Measurements from ENCODE around the gene FZD8. TPM values are rescaled to one million over a fixed set of nuclear protein-coding genes. Genes with fewer than 3 reads are reported as not detected.

The FZD8 gene
- polyA plus RNA-seq, 3 donors = 0.04 to 0.24 TPM; not detected in 1

DNA sequence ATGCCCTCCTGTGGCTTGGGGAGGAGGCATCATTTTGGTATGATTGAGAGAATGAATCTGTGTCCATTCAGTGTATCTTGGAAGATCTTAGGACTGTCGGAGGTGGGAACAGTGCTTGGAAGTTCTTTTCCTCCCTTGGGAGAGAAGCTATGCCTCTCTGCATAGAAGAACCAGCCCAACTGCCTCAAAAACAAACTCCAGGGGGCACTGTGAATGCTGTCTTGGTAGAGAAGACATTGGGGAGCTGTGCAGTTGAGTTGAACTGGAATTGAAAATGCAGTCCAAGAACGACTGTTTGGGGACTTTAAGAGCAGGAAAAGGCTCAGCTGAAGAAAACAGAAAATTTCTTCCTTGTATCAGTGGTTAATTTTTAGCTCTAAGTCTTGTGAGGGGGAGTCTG lies 41.9 kb downstream of the FZD8 start:
- no peaks in the 10 kb centered on the region for H3K79me2 ChIP-seq (ENCODE audit: insufficient read depth, low read length)
- no peak overlapping the region for H3K9ac ChIP-seq (ENCODE audit: insufficient read depth, low read length, poor library complexity, severe bottlenecking)
- H3K36me3 ChIP-seq (replicated peaks in 1 of 2; ENCODE audit: control insufficient read depth in 1 of 2, insufficient read depth in 2 of 2, low read length in 2 of 2) = no peaks in the 10 kb centered on the region
- Mint-ChIP-seq H3K27me3 (ENCODE audit: low read depth in 3 of 3) (peaks cover 18 to 24% (median 19%) of the 10 kb centered on the region in 3 donors), H3K36me3 (no peaks in the 10 kb centered on the region), H3K9me3 (peaks cover 2 to 17% (median 6%) of the 10 kb centered on the region in 7 donors), H3K4me1 (no peaks in the 10 kb centered on the region), H3K4me3 (no peak overlapping the region), H3K27ac (no peak overlapping the region)
- no peak overlapping the region for H2AFZ ChIP-seq (ENCODE audit: insufficient read depth, low read depth, low read length, poor library complexity, severe bottlenecking)
- H3K27me3 ChIP-seq (ENCODE audit: control insufficient read depth in 2 of 2, insufficient read depth in 2 of 2, low read length in 2 of 2) = peaks cover 0 to 6% of the 10 kb centered on the region in 2 donors
- no peaks in the 10 kb centered on the region for H3K4me1 ChIP-seq (ENCODE audit: control insufficient read depth in 1 of 2, insufficient read depth in 2 of 2, low read length in 2 of 2)
- no peak overlapping the region for H3K4me2 ChIP-seq (replicated peaks; ENCODE audit: extremely low read depth, low read length, poor library complexity, severe bottlenecking)
- no peak overlapping the region for H3K4me3 ChIP-seq (replicated peaks in 1 of 3; ENCODE audit: low read depth in 2 of 3, low read length in 3 of 3)
- H3K9me3 ChIP-seq (replicated peaks in 1 of 2; ENCODE audit: control insufficient read depth in 1 of 2, insufficient read depth in 1 of 2, low read length in 2 of 2) = peaks cover 0 to 3% of the 10 kb centered on the region in 2 donors
- intact Hi-C loops (cut with micrococcal nuclease) = no loop called here
- H3K27ac ChIP-seq (ENCODE audit: low read depth in 1 of 2, low read length in 2 of 2) = no peak overlapping the region
- TF ChIP-seq, protein P1, sequence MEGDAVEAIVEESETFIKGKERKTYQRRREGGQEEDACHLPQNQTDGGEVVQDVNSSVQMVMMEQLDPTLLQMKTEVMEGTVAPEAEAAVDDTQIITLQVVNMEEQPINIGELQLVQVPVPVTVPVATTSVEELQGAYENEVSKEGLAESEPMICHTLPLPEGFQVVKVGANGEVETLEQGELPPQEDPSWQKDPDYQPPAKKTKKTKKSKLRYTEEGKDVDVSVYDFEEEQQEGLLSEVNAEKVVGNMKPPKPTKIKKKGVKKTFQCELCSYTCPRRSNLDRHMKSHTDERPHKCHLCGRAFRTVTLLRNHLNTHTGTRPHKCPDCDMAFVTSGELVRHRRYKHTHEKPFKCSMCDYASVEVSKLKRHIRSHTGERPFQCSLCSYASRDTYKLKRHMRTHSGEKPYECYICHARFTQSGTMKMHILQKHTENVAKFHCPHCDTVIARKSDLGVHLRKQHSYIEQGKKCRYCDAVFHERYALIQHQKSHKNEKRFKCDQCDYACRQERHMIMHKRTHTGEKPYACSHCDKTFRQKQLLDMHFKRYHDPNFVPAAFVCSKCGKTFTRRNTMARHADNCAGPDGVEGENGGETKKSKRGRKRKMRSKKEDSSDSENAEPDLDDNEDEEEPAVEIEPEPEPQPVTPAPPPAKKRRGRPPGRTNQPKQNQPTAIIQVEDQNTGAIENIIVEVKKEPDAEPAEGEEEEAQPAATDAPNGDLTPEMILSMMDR (IDR thresholded peaks at IDR 0.05) = no peak
- no peak for DNase-seq
- H4K20me1 ChIP-seq (ENCODE audit: insufficient read depth, low read length) = no peaks in the 10 kb centered on the region
- 73% methylated on average over 1 of the region's 2 CpGs for WGBS (ENCODE audit: insufficient coverage)

DNA sequence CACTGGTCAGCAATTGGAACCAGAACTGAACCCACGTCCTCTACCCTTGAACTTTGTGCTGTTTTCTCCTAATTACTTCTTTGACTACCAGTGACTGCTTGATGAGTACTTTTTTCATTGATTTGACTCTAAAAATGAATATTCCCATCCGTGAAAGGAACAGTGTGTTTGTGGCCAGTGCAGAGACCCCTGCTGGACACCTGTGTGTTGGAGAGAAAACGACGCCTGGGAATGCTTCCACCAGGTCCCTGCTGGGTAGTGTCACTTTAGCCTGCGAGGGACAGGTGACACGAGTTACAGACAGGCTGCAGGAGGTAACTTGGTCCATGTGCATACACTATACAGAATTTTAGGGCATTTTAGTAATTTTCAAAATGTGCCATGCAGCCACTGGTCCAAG lies 43.7 kb downstream of the FZD8 start:
- 67% methylated on average over 1 of the region's 6 CpGs for WGBS (ENCODE audit: insufficient coverage)
- intact Hi-C loops (cut with micrococcal nuclease) = no loop called here
- Histone ChIP-seq H3K27me3 (ENCODE audit: control insufficient read depth in 2 of 2, insufficient read depth in 2 of 2, low read length in 2 of 2) (no peaks in the 10 kb centered on the region), H4K20me1 (ENCODE audit: insufficient read depth, low read length) (no peaks in the 10 kb centered on the region), H3K4me1 (ENCODE audit: control insufficient read depth in 1 of 2, insufficient read depth in 2 of 2, low read length in 2 of 2) (no peaks in the 10 kb centered on the region), H3K27ac (ENCODE audit: low read depth in 1 of 2, low read length in 2 of 2) (no peak overlapping the region), H3K9ac (ENCODE audit: insufficient read depth, low read length, poor library complexity, severe bottlenecking) (no peak overlapping the region), H3K4me2 (replicated peaks; ENCODE audit: extremely low read depth, low read length, poor library complexity, severe bottlenecking) (no peak overlapping the region), H3K79me2 (ENCODE audit: insufficient read depth, low read length) (no peaks in the 10 kb centered on the region), H3K9me3 (replicated peaks in 1 of 2; ENCODE audit: control insufficient read depth in 1 of 2, insufficient read depth in 1 of 2, low read length in 2 of 2) (peaks cover 12 to 18% of the 10 kb centered on the region in 2 donors), H3K4me3 (replicated peaks in 1 of 3; ENCODE audit: low read depth in 2 of 3, low read length in 3 of 3) (no peak overlapping the region), H3K36me3 (replicated peaks in 1 of 2; ENCODE audit: control insufficient read depth in 1 of 2, insufficient read depth in 2 of 2, low read length in 2 of 2) (no peaks in the 10 kb centered on the region), H2AFZ (ENCODE audit: insufficient read depth, low read depth, low read length, poor library complexity, severe bottlenecking) (no peak overlapping the region)
- Mint-ChIP-seq H3K4me3 (peak overlapping the region in 1 of 2 donors; percentile 33), H3K27me3 (ENCODE audit: low read depth in 3 of 3) (peaks cover 10 to 13% (median 12%) of the 10 kb centered on the region in 3 donors), H3K27ac (no peak overlapping the region), H3K9me3 (peaks cover 9 to 32% (median 13%) of the 10 kb centered on the region in 7 donors), H3K4me1 (peaks cover 2% of the 10 kb centered on the region), H3K36me3 (no peaks in the 10 kb centered on the region)
- no peak for DNase-seq
- TF ChIP-seq, protein P1 (IDR thresholded peaks at IDR 0.05) = no peak
